ENCODE measurements around the gene PKNOX2.

The PKNOX2 gene

GRCh38 chr11:125155767-125156166, 8.8 kb upstream of the PKNOX2 start:
- TF ChIP-seq REST (IDR thresholded peaks at IDR 0.05; ENCODE audit: insufficient replicate concordance, low read depth) (no peak), SPI1 (IDR thresholded peaks at IDR 0.05; ENCODE audit: borderline replicate concordance, low read depth) (no peak), GABPA (IDR thresholded peaks at IDR 0.05; ENCODE audit: low read depth) (no peak), POLR2AphosphoS5 (IDR thresholded peaks at IDR 0.05; ENCODE audit: low read depth) (no peak), CTCF (IDR thresholded peaks at IDR 0.05; ENCODE audit: insufficient read depth, low read length) (no peak)
- no peak overlapping the region for H3K4me3 ChIP-seq (replicated peaks; ENCODE audit: insufficient read depth, low read length)
- H3K27ac ChIP-seq (replicated peaks) = no peak overlapping the region
- H3K27me3 ChIP-seq (ENCODE audit: insufficient read depth, poor library complexity, severe bottlenecking) = no peaks in the 10 kb centered on the region
- DNase-seq (ENCODE audit: low read depth in 1 of 2, low spot score in 1 of 2) = no peak

- no peak overlapping the region for H3K4me3 ChIP-seq (replicated peaks; ENCODE audit: insufficient read depth, low read length)
- TF ChIP-seq SPI1 (IDR thresholded peaks at IDR 0.05; ENCODE audit: borderline replicate concordance, low read depth) (no peak), POLR2AphosphoS5 (IDR thresholded peaks at IDR 0.05; ENCODE audit: low read depth) (no peak), GABPA (IDR thresholded peaks at IDR 0.05; ENCODE audit: low read depth) (no peak), REST (IDR thresholded peaks at IDR 0.05; ENCODE audit: insufficient replicate concordance, low read depth) (no peak), CTCF (IDR thresholded peaks at IDR 0.05; ENCODE audit: insufficient read depth, low read length) (no peak)
- no peak overlapping the region for H3K27ac ChIP-seq (replicated peaks)
- H3K27me3 ChIP-seq (ENCODE audit: insufficient read depth, poor library complexity, severe bottlenecking) = no peaks in the 10 kb centered on the region
- DNase-seq (ENCODE audit: low read depth in 1 of 2, low spot score in 1 of 2) = no peak
Measured at GRCh38 chr11:125156346-125157117, 8.0 kb upstream of the PKNOX2 start.

GRCh38 chr11:125157118-125157733, 7.3 kb upstream of the PKNOX2 start:
- no peaks in the 10 kb centered on the region for H3K27me3 ChIP-seq (ENCODE audit: insufficient read depth, poor library complexity, severe bottlenecking)
- H3K27ac ChIP-seq (replicated peaks) = no peak overlapping the region
- TF ChIP-seq POLR2AphosphoS5 (IDR thresholded peaks at IDR 0.05; ENCODE audit: low read depth) (no peak), SPI1 (IDR thresholded peaks at IDR 0.05; ENCODE audit: borderline replicate concordance, low read depth) (no peak), CTCF (IDR thresholded peaks at IDR 0.05; ENCODE audit: insufficient read depth, low read length) (no peak), GABPA (IDR thresholded peaks at IDR 0.05; ENCODE audit: low read depth) (no peak), REST (IDR thresholded peaks at IDR 0.05; ENCODE audit: insufficient replicate concordance, low read depth) (no peak)
- DNase-seq (ENCODE audit: low read depth in 1 of 2, low spot score in 1 of 2) = no peak
- H3K4me3 ChIP-seq (replicated peaks; ENCODE audit: insufficient read depth, low read length) = no peak overlapping the region
